ENCODE measurements around the gene TRMT44.

DNA sequence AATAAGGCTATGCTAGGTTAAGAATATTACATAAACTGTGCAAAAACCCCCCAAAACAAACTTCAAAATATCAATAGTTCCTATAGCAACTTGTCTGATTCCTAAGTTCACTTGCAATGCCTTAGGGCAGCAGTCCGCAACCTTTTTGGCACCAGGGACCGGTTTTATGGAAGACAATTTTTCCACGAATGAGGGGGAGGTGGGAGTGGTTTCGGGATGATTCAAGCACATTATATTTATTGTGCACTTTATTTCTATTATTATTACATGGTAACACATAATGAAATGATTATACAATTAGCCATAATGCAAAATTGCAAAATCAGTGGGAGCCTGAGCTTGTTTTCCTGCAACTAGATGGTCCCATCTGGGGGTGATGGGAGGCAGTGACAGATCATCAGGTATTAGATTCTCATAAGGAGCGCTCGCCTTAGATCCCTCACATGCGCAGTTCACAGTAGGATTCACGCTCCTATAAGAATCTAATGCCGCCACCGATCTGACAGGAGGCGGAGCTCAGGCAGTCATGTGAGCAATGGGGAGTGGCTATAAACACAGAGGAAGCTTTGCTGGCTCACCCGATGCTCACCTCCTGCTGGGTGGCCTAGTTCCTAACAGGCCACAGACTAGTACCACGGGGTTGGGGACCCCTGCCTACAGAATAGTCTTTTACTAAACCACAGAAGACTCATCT lies 39.8 kb upstream of the TRMT44 start:
- TF ChIP-seq POLR2AphosphoS5 (IDR thresholded peaks at IDR 0.05; ENCODE audit: borderline replicate concordance, low read depth, low read length) (no peak), EZH2 (IDR thresholded peaks at IDR 0.05) (no peak)
